DMS53 (cell line): ENCODE results near the gene FOXK1.
"Not testable (repeated sequence)": the region's sequence is repeated elsewhere in the genome, so short reads cannot be mapped to it uniquely, and the experiment has no call there.

Experiments used
- DNase-seq: peaks from one replicate; lab custom pipeline; 2025; lab: John Stamatoyannopoulos, UW

Gene FOXK1

DNA sequence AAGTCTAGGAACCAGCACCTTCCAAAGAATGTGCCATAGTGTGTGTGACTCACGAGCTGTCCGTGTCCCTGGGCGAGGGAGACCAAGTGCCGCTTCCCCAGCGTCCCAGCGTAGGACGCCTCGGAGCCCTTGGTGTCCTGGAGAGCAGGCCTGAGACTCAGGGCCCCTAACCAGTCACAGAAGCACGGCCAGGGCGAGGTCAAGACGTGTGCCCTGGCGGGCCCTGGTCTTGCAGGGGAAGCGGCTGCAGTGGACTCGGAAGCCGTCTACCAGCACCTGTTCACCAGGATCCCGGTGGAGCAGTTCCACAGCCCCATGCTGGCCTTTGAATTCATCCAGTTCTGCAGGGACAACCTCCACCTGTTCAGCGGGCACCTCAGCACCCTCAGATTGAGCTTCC, 103.9 kb downstream of the FOXK1 start:
- no peak for DNase-seq

DNA sequence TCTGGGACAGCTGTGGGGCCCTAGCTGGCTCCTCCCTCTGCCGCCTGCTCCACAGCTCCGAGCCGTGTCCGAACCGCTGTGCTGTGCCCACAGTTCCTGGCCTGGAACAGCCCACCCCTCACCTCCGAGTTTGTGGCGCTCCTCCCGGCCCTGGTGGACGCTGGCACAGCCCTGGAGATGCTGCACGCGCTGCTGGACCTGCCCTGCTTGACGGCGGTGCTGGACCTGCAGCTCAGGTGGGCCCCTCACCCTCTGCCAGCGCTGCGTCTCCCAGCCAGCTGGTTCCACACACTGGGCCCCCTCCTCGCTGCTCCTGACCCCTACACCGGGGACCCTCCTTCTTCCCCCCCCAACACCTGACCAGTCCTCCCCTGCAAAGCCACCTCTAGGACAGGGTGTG, 105.4 kb downstream of the FOXK1 start:
- DNase-seq, result no peak

DNA sequence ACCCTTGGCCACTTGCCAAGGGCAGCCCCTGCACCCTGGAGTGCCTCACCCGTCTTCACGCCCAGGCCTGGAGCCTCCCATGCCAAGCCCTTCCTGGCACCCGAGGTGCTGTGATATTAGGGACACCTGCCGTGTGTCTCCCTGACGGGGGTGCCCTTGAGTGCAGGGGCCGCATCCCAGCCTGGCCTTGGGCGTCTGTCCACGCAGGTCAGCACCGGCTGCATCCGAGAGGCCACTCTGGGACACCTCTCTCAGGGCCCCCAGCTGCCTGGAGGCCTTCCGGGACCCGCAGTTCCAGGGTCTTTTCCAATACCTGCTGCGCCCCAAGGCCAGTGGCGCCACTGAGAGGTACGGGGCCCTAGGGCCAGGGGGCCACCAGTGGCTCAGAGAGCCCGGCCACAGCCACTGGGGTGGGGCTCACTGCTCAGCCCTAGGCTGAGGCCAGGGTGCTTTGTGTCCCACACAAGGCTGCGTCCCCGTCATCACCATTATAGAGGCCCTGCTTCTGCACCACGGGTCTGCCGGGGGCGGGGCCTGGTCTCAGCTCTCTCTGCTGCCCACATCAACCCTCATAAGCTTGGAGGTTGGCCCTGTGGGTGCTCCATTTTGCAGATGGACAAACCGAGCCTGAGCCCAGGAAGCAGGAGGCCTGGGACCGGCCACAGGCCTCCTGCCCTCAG, 106.0 kb downstream of the FOXK1 start:
- no peak for DNase-seq

DNA sequence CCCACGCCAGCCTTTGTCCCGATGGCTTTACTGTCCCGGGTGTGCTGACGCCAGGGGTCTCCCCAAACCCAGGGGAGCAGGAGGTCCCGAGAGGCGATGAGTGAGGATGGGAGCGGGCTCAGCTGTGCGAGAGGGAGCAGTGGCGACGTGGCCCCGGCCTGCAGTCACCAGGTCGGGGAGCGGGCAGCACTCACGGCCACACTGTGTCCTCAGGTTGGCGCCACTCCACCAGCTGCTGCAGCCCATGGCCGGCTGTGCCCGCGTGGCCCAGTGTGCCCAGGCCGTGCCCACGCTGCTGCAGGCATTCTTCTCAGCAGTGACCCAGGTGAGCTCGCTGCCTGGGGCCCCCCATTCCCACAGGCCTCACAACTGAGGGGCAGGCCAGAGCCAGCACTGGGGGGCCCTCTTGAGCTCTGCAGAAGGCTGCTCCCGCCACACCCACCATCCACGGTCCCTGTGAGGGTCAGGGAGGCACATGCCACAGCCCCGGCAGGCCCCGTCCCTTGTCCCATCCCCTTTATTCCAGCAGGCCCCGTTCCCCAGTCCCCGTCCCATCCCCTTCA, 106.6 kb downstream of the FOXK1 start:
- DNase-seq, result no peak

DNA sequence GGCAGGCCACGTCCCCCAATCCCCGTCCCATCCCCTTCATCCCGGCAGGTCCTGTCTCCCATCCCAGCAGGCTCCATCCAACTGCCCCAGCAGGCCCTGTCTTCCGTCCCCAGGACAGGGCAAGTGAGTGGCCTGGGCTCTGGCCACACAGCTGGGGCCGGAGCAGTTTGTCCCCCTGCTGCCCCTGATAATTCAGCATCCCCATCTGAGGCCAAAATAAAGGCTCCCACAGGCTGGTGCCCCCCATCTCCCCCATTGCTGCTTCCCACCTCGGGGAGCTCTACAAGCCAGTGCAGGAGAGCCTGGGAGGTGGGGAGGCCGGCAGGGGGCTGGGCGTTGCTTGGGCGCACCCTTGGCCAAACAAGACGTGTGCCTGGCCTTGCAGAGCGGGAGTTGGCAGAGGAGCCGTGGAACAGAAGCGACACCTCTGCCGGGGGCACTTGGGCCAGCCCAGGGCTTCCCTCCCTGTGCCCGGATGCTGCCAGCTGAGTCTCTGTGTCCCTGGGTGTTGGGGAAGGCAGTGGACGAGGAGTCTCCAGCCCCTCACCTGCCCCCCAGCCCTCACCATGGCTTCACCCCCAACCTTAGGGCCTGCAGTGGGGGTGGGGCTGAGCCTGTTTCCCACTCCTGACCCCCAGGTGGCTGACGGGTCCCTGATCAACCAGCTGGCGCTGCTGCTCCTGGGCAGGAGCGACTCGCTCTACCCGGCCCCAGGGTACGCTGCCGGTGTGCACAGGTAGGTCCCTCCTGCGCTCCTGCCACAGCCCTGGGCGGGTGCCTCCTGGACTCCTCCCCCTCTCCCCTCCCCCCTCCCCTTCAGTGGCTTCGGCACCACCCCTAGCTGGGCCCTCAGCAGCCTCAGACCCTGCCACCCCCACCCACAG, 107.3 kb downstream of the FOXK1 start:
- DNase-seq, result no peak

DNA sequence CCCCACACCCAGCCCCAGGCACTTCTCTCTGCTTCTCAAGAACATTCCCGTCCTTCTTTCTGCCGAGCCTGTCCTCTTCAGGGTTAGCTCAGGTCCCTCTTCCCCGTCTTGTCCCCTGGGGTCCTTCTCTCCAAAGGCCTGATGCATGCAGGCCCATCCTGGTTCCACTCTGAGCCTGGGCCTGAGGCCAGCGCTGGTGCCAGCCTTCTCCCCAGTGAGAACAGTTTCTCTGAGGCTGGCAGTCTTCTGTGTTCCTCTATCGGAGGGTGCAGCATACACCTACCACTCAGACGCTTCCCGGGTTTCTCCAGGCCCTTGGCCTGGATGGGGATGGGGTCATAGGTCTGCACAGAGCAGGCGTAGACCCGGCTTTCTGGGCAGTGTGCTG, 108.0 kb downstream of the FOXK1 start:
- no peak for DNase-seq

DNA sequence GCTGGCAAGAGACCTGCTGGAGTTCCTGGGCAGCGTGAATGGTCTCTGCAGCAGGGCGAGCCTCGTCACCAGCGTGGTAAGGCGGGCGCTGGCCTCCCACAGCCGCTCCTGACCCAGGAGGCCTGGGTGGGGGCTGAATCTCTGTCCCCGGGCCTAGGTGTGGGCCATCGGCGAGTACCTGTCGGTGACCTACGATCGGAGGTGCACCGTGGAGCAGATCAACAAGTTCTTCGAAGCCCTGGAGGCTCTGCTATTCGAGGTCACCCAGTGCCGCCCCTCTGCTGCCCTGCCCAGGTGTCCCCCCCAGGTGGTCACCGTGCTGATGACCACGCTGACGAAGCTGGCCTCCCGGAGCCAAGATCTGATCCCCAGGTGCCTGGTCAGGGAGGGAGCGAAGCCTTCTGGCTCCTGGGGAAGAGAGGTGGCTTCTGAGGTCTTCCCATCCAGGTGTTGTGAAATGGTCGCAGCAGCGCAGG, 108.5 kb downstream of the FOXK1 start:
- no peak for DNase-seq

DNA sequence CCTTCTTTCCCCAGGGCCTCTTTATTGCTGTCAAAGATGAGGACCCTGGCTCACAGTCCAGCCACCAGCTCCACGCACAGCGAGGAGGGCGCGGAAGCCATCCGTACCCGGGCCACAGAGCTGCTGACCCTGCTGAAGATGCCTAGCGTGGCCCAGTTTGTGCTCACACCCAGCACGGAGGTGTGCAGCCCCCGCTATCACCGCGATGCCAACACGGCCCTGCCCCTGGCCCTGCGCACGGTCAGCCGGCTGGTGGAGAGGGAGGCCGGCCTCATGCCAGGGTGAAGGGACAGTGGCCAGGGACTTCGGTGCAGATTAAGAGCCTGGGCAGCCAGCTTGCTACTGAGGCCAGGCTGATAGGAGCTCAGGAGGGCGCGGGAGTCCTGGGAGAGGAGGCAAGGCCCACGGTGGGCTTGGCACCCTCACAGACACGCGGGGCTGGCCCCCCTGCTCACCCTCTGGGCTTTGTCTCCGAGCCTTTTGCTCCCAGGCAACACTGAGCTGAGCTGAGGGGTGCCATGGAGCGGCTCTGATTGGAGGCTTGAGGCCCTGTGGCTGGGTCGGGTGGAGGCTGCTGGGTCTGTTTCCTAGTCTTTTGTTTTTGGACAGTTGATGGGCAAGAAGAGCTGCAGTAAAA, 109.1 kb downstream of the FOXK1 start:
- DNase-seq, result no peak

DNA sequence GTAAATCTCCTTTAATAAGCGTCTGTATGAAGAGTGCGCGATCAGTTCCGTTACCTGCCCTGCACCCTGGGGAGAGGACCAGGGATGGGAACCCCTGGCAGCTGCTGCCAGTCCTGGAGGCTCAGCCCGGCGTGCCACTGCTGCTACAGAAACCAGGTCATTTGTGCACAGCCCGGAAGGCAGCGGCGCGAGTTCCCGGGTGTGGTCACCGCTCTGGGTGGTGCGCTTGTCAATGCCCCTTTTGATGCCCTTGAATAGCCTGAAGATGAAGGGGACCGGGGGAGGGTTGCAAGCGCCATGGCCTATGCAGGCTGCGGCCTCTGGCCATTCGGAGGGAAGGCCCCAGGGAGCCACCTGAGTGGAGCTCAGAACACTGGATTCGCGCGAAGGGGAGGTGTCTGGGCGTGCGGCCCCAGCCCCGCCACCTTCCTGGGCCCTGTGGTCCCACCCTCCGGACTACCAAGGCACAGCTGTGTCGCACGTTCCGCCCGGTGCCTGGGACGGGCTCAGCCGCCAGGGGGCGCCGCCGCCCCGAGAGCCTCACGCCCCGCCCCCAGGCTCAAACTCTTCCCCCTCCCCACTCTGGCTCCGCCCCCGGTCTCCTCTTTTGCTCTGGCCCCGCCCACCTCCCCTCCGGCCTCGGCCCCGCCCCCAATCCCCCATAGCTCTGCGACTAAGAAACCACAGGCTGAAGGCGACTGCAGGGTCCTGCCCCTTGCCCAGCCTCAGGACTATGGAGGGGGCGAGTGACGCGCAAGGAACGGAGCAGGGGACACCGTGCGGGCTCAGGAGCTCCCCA, 109.8 kb downstream of the FOXK1 start:
- DNase-seq, result peak; percentile 42

DNA sequence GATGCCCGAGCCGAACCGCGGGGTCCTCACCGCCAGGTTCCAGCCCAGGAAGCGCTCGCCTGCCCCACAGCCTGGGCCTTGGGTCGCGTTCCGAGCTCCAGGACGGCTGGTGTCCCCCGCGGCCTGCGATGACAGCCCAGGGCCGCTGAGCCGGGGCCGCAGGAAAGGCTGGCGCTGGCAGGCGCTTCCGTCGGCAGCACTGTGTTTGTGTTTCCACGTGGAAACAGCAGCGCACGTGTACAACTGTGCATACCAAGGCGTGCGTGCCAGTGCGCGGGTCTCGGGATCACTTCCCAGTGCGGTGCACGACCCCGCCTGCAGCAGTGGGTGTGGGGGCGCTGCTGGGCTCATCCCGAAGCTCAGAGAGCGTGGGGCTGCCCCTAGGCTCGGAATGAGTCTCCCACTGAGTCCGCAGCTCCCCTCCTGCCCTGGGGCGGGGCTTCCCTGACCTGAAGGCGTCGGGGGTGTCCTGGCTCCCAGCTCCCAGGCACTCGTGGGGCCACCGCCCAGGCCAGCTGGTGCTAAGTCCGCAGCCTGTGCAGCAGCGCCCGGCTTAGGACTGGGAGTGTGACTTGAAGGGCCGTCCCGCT, 110.5 kb downstream of the FOXK1 start:
- no peak for DNase-seq

DNA sequence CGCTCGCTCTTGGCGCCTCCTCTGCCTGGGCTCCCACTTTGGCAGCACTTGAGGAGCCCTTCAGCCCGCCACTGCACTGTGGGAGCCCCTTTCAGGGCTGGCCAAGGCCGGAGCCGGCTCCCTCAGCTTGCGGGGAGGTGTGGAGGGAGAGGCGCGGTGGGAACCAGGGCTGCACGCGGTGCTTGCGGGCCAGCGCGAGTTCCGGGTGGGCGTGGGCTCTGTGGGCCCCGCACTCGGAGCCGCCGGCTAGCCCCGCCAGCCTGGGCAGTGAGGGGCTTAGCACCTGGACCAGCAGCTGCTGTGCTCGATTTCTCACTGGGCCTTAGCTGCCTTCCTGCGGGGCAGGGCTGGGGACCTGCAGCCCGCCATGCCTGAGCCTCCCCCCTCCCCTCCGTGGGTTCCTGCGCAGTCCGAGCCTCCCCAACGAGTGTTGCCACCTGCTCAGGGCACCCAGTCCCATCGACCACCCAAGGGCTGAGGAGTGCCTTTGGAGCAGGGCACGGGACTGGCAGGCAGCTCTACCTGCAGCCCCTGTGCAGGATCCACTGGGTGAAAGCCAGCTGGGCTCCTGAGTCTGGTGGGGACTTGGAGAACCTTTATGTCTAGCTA, 111.4 kb downstream of the FOXK1 start:
- not testable (repeated sequence) for DNase-seq

DNA sequence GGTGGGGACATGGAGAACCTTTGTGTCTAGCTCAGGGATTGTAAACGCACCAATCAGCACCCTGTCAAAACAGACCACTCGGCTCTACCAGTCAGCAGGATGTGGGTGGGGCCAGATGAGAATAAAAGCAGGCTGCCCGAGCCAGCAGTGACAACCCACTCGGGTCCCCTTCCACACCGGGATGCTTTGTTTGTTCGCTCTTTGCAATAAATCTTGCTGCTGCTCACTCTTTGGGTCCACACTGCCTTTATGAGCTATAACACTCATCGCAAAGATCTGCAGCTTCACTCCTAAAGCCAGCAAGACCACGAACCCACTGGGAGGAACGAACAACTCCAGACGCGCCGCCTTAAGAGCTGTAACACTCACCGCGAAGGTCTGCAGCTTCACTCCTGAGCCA, 112.1 kb downstream of the FOXK1 start:
- DNase-seq, result not testable (repeated sequence)

DNA sequence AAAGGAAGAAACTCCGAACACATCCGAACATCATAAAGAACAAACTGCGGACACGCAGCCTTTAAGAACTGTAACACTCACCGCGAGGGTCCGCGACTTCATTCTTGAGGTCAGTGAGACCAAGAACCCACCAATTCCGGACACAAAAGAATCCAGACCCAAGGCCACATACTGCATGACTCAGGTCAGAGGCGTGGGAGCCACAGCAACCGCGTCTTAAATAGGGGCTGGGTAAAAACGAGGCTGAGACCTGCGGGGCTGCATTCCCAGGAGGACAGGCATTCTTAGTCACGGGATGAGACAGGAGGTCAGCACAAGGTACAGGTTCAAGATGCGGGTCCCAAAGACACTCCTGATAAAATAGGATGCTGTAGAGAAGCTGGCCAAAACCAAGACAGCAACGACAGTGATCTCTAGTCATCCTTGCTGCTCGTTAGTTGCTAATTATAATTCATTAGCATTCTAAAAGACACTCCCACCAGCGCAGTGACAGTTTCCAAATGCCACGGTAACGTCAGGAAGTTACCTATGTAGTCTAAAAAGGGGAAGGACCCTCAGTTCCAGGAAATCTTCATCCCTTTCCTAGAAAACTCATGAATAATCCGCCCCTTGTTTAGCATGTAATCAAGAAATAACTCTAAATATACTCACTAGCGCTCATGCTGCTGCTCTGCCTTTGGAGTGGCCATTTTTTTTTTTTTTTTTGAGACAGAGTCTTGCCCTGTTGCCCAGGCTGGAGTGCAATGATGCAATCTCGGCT, 112.7 kb downstream of the FOXK1 start:
- DNase-seq, result no peak

DNA sequence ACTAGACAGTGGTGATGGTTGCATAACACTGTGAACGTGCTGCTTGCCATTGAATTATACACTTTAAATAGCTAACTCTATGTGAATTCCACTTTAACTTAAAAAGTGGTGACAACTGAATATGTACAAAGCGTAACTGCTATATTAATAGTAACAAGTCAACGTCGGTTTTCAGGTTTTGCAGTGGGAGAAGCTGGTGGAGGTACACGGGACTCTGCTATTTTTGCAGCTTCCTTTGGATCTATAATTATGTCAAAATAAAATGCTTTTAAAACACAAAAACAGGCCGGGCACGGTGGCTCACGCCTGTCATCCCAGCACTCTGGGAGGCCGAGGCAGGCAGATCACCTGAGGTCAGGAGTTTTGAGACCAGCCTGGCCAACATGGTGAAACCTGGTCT, 114.4 kb downstream of the FOXK1 start:
- DNase-seq, result no peak

DNA sequence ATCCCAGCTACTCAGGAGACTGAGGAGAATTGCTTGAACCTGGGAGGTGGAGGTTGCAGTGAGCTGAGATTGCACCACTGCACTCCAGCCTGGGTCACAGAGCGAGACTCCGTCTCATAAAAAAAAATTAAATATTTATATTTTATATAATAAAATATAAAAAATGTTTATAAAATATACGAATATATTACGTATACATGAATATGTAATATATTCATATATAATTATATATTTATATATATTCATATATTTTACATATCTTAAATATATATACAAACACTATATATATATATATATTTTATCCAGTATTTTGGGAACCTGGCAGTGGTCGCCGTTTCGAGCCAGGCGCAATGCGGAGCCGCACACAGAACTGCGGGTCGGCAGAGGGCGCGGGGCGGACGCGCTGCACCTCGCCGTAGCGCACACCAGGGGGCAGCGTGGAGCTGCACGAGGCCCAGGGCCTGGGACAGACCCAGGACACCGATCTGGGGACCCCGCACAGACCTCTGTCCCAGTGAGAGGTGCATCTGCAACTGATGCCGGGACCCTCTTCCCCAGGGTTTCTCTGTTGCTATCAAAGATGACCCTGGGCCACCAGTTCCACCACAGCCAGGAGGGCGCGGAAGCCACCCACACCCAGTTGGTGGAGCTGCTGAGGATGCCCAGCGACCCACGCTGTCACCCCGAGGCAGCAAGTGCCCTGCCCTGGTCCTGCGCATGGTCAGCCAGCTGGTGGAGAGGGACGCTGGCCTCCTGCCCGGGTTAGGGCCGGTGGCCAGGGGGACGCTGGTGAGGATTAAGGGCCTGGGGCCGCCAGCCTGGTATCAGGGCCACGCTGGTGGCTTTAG, 116.0 kb downstream of the FOXK1 start:
- DNase-seq, result peak; percentile 69

DNA sequence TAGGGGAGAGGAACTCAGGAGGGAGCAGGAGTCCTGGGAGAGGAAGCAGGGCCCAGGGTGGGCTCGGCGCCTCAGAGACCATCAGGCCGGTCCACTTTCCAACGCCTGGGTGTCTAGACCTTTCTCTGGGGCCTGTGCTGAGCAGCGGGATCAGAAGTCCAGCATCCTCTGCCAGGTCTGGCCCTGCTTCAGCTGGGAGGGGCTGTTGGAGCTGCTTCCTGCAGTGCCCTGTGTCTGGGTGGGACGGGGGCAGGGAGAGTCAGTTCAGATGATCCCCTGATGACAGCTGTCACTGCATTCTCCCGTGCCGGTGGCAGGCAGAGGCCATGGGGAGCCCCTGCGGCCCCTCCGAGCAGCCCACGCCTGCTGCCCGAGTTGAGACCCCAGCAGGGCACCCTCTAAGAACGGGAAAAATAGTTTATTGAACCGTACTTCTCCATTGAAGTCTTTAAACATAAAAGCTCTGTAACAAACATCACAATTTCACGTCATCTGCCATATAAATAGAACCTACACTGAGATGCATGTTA, 116.7 kb downstream of the FOXK1 start:
- DNase-seq, result peak; percentile 44

DNA sequence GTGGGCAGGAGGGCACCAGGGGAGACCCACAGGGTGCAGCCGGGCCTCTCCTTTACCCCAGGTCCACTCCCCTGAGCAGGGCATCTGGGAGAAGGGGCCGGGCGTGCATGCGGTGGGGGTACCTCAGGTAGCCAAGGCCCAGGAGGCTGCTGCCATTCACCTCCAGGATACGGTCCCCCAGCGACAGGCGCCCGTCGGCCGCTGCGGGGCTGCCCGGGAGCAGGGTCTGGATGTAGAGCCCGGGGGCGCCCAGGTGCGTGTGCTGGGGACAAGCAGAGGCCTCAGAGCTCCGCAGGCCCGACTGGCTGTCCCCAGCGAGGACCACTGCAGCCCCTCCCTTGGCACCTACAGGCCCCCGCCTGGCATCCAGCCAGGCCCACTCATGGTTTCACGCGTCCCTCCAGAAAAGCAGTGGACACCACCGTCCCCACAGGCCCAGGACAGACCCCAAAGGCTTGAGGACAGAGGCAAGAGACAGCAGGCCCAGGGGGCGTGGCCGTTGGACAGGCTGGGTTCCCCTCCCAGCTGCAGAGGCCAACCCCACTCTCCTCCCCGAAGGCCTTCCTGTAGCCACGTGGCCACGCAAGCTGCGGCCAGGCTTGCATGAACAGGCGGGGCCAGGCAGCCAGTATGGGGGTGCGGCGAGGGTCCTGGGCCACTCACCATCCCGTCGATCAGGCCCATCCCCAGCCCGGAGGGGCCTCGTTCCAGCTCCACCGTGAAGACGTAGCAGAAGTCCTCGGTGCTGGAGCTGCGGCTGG, 117.6 kb downstream of the FOXK1 start:
- DNase-seq, result peak; percentile 68

DNA sequence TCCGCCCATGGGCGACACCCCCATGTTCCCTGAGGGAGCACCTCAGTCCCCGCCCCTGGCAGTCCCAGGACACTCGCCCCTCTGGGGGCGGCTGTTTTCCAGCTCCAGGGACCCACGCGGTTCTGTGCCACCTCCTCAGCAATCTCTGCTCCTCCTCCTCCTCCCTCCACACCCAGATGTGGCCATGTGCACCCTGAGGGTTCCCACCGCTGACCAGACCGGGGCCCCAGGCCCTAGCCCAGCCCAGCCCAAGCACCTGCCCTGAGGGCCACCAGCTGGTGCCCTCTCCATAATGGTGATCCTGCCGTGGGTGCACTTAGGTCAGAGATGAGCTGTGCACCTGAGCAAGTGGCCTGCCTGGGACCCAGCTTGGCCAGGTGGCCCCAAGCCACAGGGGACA, 118.4 kb downstream of the FOXK1 start:
- DNase-seq, result peak; percentile 49
